Prostate gland (tissue), 2 donors: ENCODE results near the gene ARHGAP6.

Source experiments
- POLR2AphosphoS5 ChIP-seq: sonication (generic); formaldehyde crosslinking; IDR thresholded peaks from one replicate; pipeline ENCODE4 v1.6.1; 2017; ENCODE audit warnings: antibody characterized with exemption
- TF ChIP-seq, protein P1 (sequence below), 4 experiments: fragments of 200-600 bp in 2 of 4; fragments of 450-650 bp in 2 of 4; sonication (generic) in 2 of 4; IDR thresholded peaks; 1 replicate in 3 of 4; 2 replicates in 1 of 4; pipeline ENCODE4 v1.5.1; 2016 to 2019; ENCODE audit warnings: antibody characterized with exemption in 4 of 4, mild to moderate bottlenecking in 2 of 4, moderate library complexity in 2 of 4

DNA sequence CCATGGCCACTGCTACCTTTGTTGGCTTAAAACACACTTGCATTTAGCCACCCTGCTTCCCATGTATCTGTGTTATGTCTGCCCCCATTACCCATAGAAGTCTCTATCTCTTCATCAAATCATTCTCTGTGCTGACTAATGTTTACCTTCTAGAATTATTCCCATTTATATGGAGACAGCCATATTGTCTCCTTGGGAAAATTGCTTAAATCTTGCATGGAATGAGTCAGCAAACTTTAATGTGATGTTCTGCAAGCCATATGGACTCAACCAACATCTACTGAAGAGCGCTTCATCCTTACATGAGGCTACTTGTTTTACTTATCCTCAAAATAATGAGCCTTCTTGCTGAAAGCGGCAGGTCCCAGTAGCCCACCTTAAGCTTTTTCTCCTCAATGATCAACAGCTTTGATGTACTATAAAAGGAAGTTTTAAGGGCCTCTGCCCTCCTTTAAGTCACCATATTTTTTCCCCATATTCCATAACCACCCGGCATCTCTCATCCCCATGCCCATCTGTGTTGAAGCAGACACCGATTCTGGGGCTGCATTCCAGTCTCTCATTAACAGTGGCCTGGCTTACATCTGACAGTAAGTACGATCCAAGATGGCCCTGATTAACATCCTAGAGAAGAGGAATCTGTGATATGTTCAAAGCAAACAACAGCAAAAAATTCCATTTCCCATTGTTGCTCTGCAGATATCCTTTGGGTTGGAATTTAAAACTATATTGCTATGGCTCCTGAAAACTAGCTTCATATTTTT, 130.4 kb downstream of the ARHGAP6 start:
- TF ChIP-seq, protein P1, sequence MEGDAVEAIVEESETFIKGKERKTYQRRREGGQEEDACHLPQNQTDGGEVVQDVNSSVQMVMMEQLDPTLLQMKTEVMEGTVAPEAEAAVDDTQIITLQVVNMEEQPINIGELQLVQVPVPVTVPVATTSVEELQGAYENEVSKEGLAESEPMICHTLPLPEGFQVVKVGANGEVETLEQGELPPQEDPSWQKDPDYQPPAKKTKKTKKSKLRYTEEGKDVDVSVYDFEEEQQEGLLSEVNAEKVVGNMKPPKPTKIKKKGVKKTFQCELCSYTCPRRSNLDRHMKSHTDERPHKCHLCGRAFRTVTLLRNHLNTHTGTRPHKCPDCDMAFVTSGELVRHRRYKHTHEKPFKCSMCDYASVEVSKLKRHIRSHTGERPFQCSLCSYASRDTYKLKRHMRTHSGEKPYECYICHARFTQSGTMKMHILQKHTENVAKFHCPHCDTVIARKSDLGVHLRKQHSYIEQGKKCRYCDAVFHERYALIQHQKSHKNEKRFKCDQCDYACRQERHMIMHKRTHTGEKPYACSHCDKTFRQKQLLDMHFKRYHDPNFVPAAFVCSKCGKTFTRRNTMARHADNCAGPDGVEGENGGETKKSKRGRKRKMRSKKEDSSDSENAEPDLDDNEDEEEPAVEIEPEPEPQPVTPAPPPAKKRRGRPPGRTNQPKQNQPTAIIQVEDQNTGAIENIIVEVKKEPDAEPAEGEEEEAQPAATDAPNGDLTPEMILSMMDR (IDR thresholded peaks at IDR 0.05) = no peak
- TF ChIP-seq POLR2AphosphoS5 = no peak
